NCI-H510A (cell line): ENCODE data around the gene MVD.

ENCODE experiments used
- DNase-seq: peaks from one replicate; lab custom pipeline; 2025; lab: John Stamatoyannopoulos, UW

The MVD gene

DNA sequence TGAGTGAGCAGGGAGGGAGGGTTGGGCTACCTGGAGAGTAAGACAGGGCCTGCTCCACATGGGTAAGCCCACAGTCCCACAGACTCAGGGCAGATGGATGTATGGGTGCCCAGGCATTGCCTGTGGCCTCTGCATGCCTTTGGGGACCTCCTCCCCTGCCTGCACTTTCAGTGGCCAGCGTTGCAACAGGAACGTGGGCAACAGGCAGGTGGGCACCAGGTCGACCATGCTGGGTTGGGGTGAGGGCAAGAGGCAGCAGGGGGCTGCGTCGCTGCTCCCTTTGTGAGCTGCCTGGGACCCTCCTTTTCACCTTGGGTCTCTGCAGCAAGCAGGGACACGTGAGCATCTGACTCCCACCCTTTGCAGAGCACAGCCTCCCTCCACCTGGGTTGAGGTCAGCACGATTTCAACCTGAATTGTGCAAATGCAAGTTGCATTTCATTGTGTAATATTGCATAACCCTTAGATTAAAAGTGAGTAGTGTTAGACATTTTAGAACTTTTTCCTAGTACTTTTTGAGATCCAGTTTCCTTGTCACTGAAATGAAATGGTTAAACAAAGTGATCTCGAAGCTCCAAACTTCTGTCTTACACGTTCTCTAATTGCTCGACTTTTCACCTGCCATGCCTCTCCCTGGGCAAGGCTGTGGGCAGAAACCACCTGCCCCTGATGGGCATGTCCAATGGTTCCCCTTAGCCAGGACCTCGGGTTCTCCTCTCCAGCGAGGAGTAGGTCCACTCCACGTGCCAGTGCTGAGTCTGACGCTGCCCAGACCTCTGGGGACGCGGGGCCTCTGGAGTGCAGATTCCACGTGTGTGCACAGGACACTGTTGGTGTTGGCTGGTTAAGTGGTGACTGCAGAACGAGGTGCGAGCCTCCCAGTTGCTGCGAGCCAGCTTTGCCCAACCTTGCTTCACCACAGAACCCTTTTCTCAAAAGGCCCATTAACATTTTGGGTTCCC is 57.4 kb downstream of the MVD start:
- DNase-seq = no peak

DNA sequence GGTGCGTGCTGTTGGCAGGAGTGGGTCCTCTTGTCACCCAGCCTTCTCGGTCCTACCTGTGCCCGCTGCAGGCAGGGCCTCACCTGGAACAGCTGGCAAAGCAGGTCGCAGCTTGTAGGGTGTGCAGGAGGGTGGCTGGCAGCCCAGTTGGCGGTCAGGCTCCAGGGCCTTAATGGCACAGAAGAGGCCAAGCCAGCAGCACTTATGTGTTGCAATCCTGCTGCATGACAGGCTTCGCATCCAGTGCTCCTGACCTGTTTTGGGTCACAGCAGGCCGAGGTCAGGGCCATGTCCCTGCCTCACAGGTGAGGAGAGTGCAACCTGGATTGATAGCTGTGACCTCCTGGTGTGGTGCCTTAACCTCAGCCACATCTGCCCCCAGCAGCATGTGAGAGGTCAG is 60.8 kb downstream of the MVD start:
- peak; percentile 23 for DNase-seq
